SJCRH30 (cell line): ENCODE results near the gene SNX32. TPM values are rescaled to one million over a fixed set of nuclear protein-coding genes. Genes with fewer than 3 reads are reported as not detected.
"Not testable (repeated sequence)": the region's sequence is repeated elsewhere in the genome, so short reads cannot be mapped to it uniquely, and the experiment has no call there.

ENCODE experiments used
- DNase-seq, 2 experiments: peaks; one replicate each; pipeline ENCODE4 v3.0.0-alpha.2; 2015 to 2020
- H3K27ac ChIP-seq: fragments of 250-450 bp; sonication (Bioruptor Pico); 2 replicates; pipeline ENCODE4 v1.5.1; 2020; ENCODE audit warnings: mild to moderate bottlenecking, moderate library complexity
- H3K27me3 ChIP-seq: fragments of 250-450 bp; sonication (Bioruptor Pico); 2 replicates; pipeline ENCODE4 v1.5.1; 2020; ENCODE audit warnings: mild to moderate bottlenecking, moderate library complexity
- H3K36me3 ChIP-seq: fragments of 250-450 bp; sonication (Bioruptor Pico); 2 replicates; pipeline ENCODE4 v1.5.1; 2020; ENCODE audit warnings: mild to moderate bottlenecking, moderate library complexity
- H3K4me1 ChIP-seq: fragments of 250-450 bp; sonication (Bioruptor Pico); 2 replicates; pipeline ENCODE4 v1.5.1; 2020; ENCODE audit warnings: mild to moderate bottlenecking, moderate library complexity
- H3K4me3 ChIP-seq: fragments of 250-450 bp; sonication (Bioruptor Pico); 2 replicates; pipeline ENCODE4 v1.5.1; 2020; ENCODE audit warnings: mild to moderate bottlenecking, moderate library complexity
- H3K9me3 ChIP-seq: fragments of 250-450 bp; sonication (Bioruptor Pico); replicated peaks from 2 replicates; pipeline ENCODE4 v1.5.1; 2020; ENCODE audit warnings: mild to moderate bottlenecking, moderate library complexity
- total RNA-seq: library from RNA; depleted of rRNA; stranded (reverse); fragments of >200 nt; shearing (Covaris generic); gene quantifications from 2 replicates; pipeline ENCODE4 v1.2.3, GENCODE V29; 2014

SNX32 gene
- total RNA-seq, 1 experiment from 2014 or later = 0.04 TPM

DNA sequence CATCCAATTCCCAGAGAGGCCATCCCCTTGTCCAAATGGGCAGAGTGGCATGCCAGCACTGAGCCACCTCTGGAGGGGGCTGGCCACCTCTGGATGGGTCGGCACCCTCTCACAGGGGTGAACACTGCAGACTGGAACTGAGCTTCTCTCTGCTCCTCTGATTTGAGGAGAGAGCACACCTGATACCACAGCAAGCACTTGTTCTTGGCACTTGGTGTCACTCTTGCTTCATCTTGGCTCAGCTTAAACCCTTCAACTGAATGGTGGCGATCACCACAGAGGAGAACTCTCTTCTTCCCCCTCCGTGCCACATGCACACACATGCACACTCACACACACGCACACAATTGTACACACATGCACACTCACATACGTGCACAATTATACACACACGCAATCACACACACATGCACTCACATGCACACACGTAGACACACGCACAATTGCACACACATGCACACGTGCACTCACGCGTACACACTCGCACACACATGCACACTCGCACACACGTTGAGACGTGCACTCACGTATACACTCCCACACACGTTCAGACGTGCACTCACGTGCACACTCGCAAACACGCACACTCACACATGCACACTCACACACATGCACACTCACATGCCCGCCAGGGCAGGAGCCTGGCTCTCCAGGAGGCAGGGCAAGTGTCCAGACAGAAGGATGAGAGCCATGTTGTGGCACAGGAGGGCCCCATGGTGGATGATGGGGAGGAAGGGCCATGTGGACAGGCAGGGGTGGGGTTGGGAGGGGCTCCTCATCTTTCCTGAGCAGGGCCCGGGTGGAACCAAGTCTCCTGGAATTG lies 23.5 kb upstream of the SNX32 start:
- no peaks in the 10 kb centered on the region for H3K9me3 ChIP-seq
- DNase-seq = no peak
- H3K4me3 ChIP-seq = no peak overlapping the region
- H3K36me3 ChIP-seq = no peaks in the 10 kb centered on the region
- H3K27ac ChIP-seq = no peak overlapping the region
- H3K27me3 ChIP-seq = peaks cover 11% of the 10 kb centered on the region
- 0 out of 2 replicates have a peak, but pooled peaks cover 3% of the 10 kb centered on the region for H3K4me1 ChIP-seq

DNA sequence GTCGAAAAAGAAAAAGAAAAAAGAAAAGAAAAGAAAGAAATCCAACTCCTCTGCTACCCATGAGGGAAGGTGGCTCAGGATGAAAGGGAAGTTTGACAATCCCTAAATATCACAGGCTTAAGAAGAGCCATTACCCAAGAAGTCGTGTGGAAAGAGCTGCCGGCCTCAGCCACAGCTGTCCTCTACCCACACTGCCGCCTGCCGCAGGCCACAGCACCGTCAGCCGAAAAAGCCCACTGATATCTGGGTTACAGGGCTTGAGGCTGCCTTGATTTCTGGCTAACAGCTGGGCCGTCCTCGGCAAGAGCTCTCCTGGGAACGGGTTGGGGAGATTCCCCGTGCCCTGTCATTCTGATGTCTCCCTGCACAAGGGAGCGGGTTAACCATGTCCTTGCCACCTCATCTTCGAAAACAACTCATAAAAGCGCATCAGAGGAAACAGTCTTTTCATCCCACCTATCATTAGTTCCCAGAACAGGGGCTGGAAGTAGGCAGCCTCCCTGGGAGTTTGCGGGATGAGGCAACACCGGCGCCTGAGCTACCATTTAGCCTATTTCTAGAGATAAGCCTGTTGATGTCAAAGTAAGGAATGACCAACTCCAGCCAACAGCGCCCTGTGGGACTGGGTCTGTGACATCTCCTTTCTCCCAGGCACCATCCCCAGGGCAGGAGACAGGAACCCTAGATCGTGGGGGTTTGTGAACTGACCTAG lies 21.8 kb upstream of the SNX32 start:
- Histone ChIP-seq H3K27me3 (peaks cover 11% of the 10 kb centered on the region), H3K4me1 (0 out of 2 replicates have a peak, but pooled peaks cover 3% of the 10 kb centered on the region), H3K4me3 (no peak overlapping the region), H3K9me3 (no peaks in the 10 kb centered on the region), H3K36me3 (no peaks in the 10 kb centered on the region), H3K27ac (no peak overlapping the region)
- peak; percentile 76 to 82 for DNase-seq

DNA sequence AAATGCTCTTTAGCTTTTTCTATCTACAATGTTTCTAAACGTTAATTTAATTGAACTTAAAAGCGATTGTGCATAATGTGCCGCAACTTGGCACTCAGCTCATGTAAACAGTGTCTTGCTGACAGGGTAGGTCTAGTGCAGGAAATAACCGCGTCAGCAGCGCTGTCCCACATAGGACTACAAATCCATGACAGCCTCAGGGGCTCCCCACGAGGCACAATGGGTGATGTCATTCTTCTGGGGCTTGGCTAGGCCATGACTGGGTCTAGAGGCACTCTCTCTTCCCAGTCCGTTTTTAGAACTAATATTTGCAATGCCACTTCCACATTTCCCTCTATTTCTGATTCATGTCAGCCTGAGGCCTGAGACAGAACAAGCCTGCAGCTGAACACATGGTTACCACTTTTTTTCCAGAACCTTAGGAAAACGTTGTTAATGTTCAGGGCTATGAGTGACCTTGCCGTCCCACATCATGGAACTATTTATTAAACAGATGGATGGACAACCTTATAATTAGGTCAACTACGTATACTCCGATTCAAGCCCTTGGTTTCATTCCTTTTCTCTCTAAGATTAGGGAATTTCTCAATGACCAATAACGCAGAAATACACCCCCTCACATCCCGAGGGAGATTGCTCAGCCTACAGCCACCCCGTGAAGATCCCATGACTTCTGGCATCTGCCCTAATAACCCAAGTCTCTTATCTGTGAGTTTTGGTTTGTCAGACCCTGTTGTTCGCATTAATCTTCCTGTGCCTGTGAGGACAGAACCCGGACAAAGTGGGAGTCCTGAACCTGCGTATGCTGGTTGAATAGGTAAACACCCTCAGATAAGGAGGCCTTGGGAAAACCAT lies 19.4 kb upstream of the SNX32 start:
- peaks cover 7% of the 10 kb centered on the region for H3K27me3 ChIP-seq
- 0 out of 2 replicates have a peak, but pooled peaks cover 3% of the 10 kb centered on the region for H3K4me1 ChIP-seq
- no peaks in the 10 kb centered on the region for H3K36me3 ChIP-seq
- peak; percentile 16 to 30 for DNase-seq
- H3K4me3 ChIP-seq = no peak overlapping the region
- no peaks in the 10 kb centered on the region for H3K9me3 ChIP-seq
- no peak overlapping the region for H3K27ac ChIP-seq

GRCh38 chr11:65814986-65815565 lies 18.7 kb upstream of the SNX32 start:
- Histone ChIP-seq H3K4me3 (no peak overlapping the region), H3K27ac (no peak overlapping the region), H3K4me1 (0 out of 2 replicates have a peak, but pooled peaks cover 3% of the 10 kb centered on the region), H3K36me3 (no peaks in the 10 kb centered on the region), H3K9me3 (no peaks in the 10 kb centered on the region), H3K27me3 (peaks cover 9% of the 10 kb centered on the region)
- DNase-seq = no peak

DNA sequence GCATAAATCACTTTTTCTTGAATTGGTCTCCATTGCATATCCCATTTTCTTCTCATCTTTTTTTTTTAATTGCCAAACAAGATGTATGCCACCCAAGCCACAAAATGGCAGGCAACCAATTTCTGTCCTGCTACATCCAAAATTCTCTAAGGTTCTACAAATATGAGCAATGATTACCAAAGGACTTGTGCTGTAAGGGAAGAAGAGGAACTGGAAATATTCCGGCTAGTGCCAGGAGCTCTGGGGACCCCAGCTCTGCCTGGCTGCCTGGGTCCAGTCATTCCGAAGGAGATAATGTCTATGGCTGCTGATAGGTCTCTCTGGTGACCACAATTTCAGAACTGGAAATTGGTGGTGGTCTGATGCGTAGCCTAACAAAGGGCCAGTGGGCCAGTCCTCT lies 17.1 kb upstream of the SNX32 start:
- Histone ChIP-seq H3K27ac (no peak overlapping the region), H3K36me3 (no peaks in the 10 kb centered on the region)

DNA sequence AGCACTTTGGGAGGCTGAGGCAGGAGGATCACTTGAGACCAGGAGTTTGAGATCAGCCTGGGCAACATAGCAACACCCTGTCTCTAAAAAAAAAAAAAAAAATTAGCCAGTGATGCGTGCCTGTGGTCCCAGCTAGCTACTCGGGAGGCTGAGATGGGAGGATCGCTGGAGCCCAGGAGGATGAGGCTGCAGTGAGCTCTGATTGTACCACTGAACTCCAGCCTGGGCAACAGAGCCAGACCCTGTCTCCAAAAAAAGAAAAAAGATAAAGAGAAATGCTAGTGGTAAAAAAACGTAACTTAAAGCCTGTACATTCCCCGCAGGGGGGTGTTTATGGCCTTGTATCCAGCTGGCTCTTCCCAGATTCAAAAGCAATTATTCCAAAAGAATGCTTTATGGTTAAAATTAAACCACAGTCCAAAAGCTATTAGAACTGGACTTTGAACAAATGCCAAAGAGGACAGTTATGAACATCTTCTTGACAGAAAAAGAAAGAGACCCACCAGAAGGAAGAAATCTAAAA lies 16.4 kb upstream of the SNX32 start:
- no peaks in the 10 kb centered on the region for H3K36me3 ChIP-seq
- no peaks in the 10 kb centered on the region for H3K9me3 ChIP-seq
- peak overlapping the region; percentile 56 for H3K4me3 ChIP-seq
- peak in 1 of 2 experiments; percentile 6 for DNase-seq
- H3K27me3 ChIP-seq = peaks cover 16% of the 10 kb centered on the region
- H3K4me1 ChIP-seq = no peaks in the 10 kb centered on the region
- H3K27ac ChIP-seq = no peak overlapping the region

More for the DNA sequence above, 17.1 kb upstream of the SNX32 start:
- no peak overlapping the region for H3K4me3 ChIP-seq
- no peaks in the 10 kb centered on the region for H3K4me1 ChIP-seq
- H3K27me3 ChIP-seq = peaks cover 16% of the 10 kb centered on the region
- H3K9me3 ChIP-seq = no peaks in the 10 kb centered on the region
- no peak for DNase-seq

GRCh38 chr11:65817835-65818680 lies 15.7 kb upstream of the SNX32 start:
- H3K4me1 ChIP-seq = no peaks in the 10 kb centered on the region
- H3K4me3 ChIP-seq = peak overlapping the region; percentile 56
- peaks cover 16% of the 10 kb centered on the region for H3K27me3 ChIP-seq
- no peaks in the 10 kb centered on the region for H3K9me3 ChIP-seq
- H3K36me3 ChIP-seq = no peaks in the 10 kb centered on the region
- no peak overlapping the region for H3K27ac ChIP-seq
- peak; percentile 90 to 92 for DNase-seq

- Histone ChIP-seq H3K27me3 (peaks cover 19% of the 10 kb centered on the region), H3K4me3 (no peak overlapping the region), H3K9me3 (no peaks in the 10 kb centered on the region), H3K36me3 (no peaks in the 10 kb centered on the region), H3K4me1 (no peaks in the 10 kb centered on the region), H3K27ac (no peak overlapping the region)
- DNase-seq = no peak
These were observed 12.7 kb upstream of the SNX32 start for GRCh38 chr11:65821107-65821506.

DNA sequence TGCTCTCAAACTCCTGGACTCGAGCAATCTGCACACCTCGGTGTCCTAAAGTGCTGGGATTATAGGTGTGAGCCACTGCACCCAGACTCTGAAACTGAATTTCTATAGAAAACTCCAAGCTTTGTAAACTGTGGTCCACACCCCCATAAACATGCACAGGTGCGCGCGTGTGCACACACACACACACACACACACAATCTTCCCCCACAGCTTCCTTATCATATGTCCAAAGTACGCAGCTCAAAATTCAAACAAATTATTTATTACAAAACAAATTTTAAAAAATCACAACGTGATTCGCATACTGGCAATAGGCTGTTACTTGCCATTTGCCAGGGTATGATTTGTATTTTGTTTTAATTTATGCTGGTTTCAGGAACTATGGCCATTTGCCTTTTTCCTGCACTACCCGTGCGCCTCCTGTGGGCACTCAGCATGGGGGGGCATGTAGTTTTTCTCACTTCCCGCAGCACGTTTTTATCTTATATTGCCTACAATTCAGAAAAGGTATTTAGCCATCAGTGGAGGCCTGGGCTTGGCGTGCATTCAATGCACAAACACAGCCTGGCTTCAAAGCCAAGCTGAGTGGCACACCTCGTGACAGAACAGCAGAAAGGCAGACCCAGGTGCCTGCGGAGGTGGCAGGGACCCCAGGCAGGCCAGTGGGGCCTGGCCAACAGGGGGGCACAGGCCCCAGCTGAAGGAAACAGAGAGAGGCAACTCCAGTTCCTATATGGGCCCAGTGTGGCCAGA lies 10.8 kb upstream of the SNX32 start:
- Histone ChIP-seq H3K4me1 (no peaks in the 10 kb centered on the region), H3K9me3 (no peaks in the 10 kb centered on the region), H3K4me3 (no peak overlapping the region), H3K36me3 (no peaks in the 10 kb centered on the region), H3K27me3 (peaks cover 19% of the 10 kb centered on the region), H3K27ac (no peak overlapping the region)
- DNase-seq = no peak

DNA sequence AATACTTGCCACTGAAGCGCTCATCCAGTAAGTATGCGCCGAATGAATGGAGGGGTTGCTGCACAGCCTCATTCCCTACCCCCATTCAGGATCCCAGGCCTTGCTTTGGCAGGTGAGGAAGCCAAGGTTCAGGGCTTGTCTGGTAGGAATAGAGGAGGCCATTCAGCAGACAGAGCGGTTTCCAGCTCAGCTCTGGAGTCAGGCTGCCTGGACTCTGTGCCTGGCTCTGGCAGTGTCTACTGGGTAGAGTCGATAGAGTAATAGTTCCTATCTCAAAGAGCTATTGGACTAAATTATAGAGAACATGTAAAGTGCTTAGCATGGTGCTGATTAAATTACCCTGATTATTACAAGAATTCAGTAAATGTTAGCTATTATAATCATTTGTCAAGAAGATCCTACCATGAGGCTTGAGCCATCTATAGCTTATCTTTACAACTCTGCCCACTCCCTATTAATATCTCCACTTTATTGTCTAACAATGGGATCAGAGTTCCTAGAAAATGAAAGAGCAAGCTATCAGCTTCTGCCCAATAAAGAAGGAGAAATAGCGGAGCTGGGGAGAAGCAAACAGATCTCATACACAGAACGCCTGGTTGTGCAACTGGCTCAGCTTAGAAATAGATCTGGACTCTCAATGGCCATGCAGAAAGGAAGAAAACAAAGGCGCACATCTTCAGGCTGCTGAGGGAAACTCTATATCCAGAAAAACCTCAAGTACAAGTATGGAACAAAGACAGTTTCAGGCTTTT lies 6.6 kb upstream of the SNX32 start:
- Histone ChIP-seq H3K4me1 (no peaks in the 10 kb centered on the region), H3K4me3 (no peak overlapping the region), H3K36me3 (no peaks in the 10 kb centered on the region), H3K9me3 (no peaks in the 10 kb centered on the region), H3K27me3 (peaks cover 7% of the 10 kb centered on the region), H3K27ac (no peak overlapping the region)
- DNase-seq = no peak

GRCh38 chr11:65829459-65829858 lies 4.3 kb upstream of the SNX32 start:
- DNase-seq = no peak

GRCh38 chr11:65832231-65832630 lies 1.5 kb upstream of the SNX32 start:
- H3K4me3 ChIP-seq, H3K9me3 ChIP-seq, H3K4me1 ChIP-seq, H3K27me3 ChIP-seq, H3K27ac ChIP-seq, H3K36me3 ChIP-seq, DNase-seq: not testable (repeated sequence)

More at GRCh38 chr11:65829459-65829858, 4.3 kb upstream of the SNX32 start:
- Histone ChIP-seq H3K27me3 (no peaks in the 10 kb centered on the region; the same call in 1 of the 2 replicates), H3K27ac (no peak overlapping the region), H3K4me3 (no peak overlapping the region), H3K9me3 (no peaks in the 10 kb centered on the region), H3K36me3 (no peaks in the 10 kb centered on the region), H3K4me1 (no peaks in the 10 kb centered on the region)
